ENCODE results near the gene ITGAE.

- TF ChIP-seq CTCF (IDR thresholded peaks at IDR 0.05) (no peak), EZH2 (IDR thresholded peaks at IDR 0.05) (no peak), EZH2phosphoT487 (IDR thresholded peaks at IDR 0.05) (no peak)
Observed at GRCh38 chr17:3669548-3669947, 131.4 kb downstream of the ITGAE start.
